Endothelial cell of umbilical vein (primary cell): ENCODE measurements around the gene MTRF1. TPM values are rescaled to one million over a fixed set of nuclear protein-coding genes. Genes with fewer than 3 reads are reported as not detected.

ENCODE experiments used
- BruUV-seq: library from RNA; stranded (reverse); fragments of 400-500 nt; replicated peaks from 2 replicates; lab custom pipeline; 2021; lab: Mats Ljungman, UMichigan
- CTCF ChIA-PET: fragments of 300-600, 350-600 bp; sonication (Branson Sonifier 250); formaldehyde crosslinking; loops from one replicate; lab custom pipeline; 2021; ENCODE audit warnings: antibody characterized with exemption, inconsistent platforms; lab: Charles Lee
- POLR2A ChIA-PET: fragments of 300-600, 350-600 bp; sonication (Branson Sonifier 250); formaldehyde crosslinking; loops from one replicate; lab custom pipeline; 2021; ENCODE audit warnings: antibody characterized with exemption, inconsistent platforms; lab: Charles Lee
- DNase-seq: peaks from one replicate; pipeline ENCODE4 v3.0.0-alpha.2; 2011; ENCODE audit warnings: low read depth, low spot score
- FAIRE-seq: peaks from 2 replicates; lab custom pipeline; 2011; peaks lifted over from hg19 to GRCh38; lab: Jason Lieb, UNC
- H2AFZ ChIP-seq: 2 replicates; pipeline ENCODE4 v1.6.0; 2012; ENCODE audit warnings: low read depth, low read length, control low read depth, inconsistent platforms
- H3K27ac ChIP-seq: 2 replicates; pipeline ENCODE4 v1.5.1; 2011; ENCODE audit warnings: low read depth, mild to moderate bottlenecking, control low read depth, low read length, moderate library complexity; ENCODE audit not compliant: insufficient read depth
- H3K27me3 ChIP-seq, 2 experiments: 2 replicates each; pipeline versions ENCODE4 v1.6.0 to v1.6.1; 2011; ENCODE audit warnings: low read length in 2 of 2, mixed read lengths in 1 of 2; ENCODE audit not compliant: control insufficient read depth in 2 of 2, insufficient read depth in 2 of 2
- H3K36me3 ChIP-seq, 2 experiments: 2 replicates in 1 of 2; 3 replicates in 1 of 2; pipeline ENCODE4 v1.5.1; 2011; ENCODE audit warnings: low read length in 2 of 2, mild to moderate bottlenecking in 1 of 2, moderate library complexity in 1 of 2; ENCODE audit not compliant: control insufficient read depth in 2 of 2, insufficient read depth in 2 of 2; ENCODE audit errors: extremely low read depth in 1 of 2
- H3K4me1 ChIP-seq: 3 replicates; pipeline ENCODE4 v1.5.1; 2011; ENCODE audit warnings: mild to moderate bottlenecking, low read length; ENCODE audit not compliant: control insufficient read depth, insufficient read depth; ENCODE audit errors: extremely low read depth
- H3K4me2 ChIP-seq: 2 replicates; pipeline ENCODE4 v1.6.1; 2011; ENCODE audit warnings: low read length, control low read depth, mixed read lengths; ENCODE audit not compliant: insufficient read depth
- H3K4me3 ChIP-seq, 3 experiments: fragments of 200-600 bp in 1 of 3; sonication (generic), shearing (Covaris generic) in 1 of 3; replicated peaks in 1 of 3; 2 replicates each; pipeline ENCODE4 v1.5.1; 2011 to 2016; ENCODE audit warnings: control low read depth in 3 of 3, low read length in 3 of 3, mild to moderate bottlenecking in 2 of 3, inconsistent platforms in 1 of 3, low read depth in 1 of 3, moderate library complexity in 1 of 3; ENCODE audit not compliant: insufficient read depth in 1 of 3
- H3K79me2 ChIP-seq: 2 replicates; pipeline ENCODE4 v1.6.0; 2012; ENCODE audit warnings: low read length, inconsistent platforms; ENCODE audit not compliant: control insufficient read depth, insufficient read depth
- H3K9ac ChIP-seq: replicated peaks from 2 replicates; pipeline ENCODE3; 2011; ENCODE audit warnings: low read length, control low read depth; ENCODE audit not compliant: insufficient read depth; ENCODE audit errors: extremely low read depth
- H3K9me1 ChIP-seq: replicated peaks from 3 replicates; pipeline ENCODE4 v1.6.0; 2011; ENCODE audit warnings: mild to moderate bottlenecking, low read length; ENCODE audit not compliant: control insufficient read depth, insufficient read depth; ENCODE audit errors: extremely low read depth
- H3K9me3 ChIP-seq: replicated peaks from 2 replicates; pipeline ENCODE4 v1.5.1; 2012; ENCODE audit warnings: low read length, inconsistent platforms; ENCODE audit not compliant: control insufficient read depth, insufficient read depth
- H4K20me1 ChIP-seq: replicated peaks from 2 replicates; pipeline ENCODE3; 2011; ENCODE audit warnings: mild to moderate bottlenecking, low read length; ENCODE audit not compliant: control insufficient read depth, insufficient read depth; ENCODE audit errors: extremely low read depth
- EZH2 ChIP-seq: IDR thresholded peaks from 2 replicates; pipeline ENCODE4 v1.6.1; 2012; ENCODE audit warnings: borderline replicate concordance, low read depth, mild to moderate bottlenecking, moderate library complexity, low read length, inconsistent platforms; ENCODE audit not compliant: severe bottlenecking
- FOS ChIP-seq: IDR thresholded peaks from 2 replicates; pipeline ENCODE4 v1.6.1; 2011; ENCODE audit warnings: mild to moderate bottlenecking, low read length, moderate library complexity, borderline replicate concordance; ENCODE audit not compliant: insufficient read depth
- GATA2 ChIP-seq: IDR thresholded peaks from 2 replicates; pipeline ENCODE4 v1.7.0; 2011; ENCODE audit warnings: low read depth, mild to moderate bottlenecking, moderate library complexity, mixed read lengths, low read length; ENCODE audit not compliant: insufficient read length, insufficient read depth
- JUN ChIP-seq: IDR thresholded peaks from 2 replicates; pipeline ENCODE4 v1.6.1; 2011; ENCODE audit warnings: borderline replicate concordance, low read depth; ENCODE audit not compliant: insufficient read length, insufficient read depth
- MYC ChIP-seq: IDR thresholded peaks from one replicate; pipeline ENCODE4 v1.6.1; 2011; ENCODE audit warnings: mild to moderate bottlenecking, low read depth, low read length
- POLR2A ChIP-seq: IDR thresholded peaks from 2 replicates; pipeline ENCODE4 v1.6.1; 2012; ENCODE audit warnings: low read depth, mild to moderate bottlenecking, control low read depth, low read length
- POLR2AphosphoS5 ChIP-seq: IDR thresholded peaks from 2 replicates; pipeline ENCODE4 v1.6.1; 2012; ENCODE audit warnings: low read depth, mild to moderate bottlenecking, control low read depth, low read length, moderate library complexity; ENCODE audit not compliant: insufficient read depth
- dilution Hi-C: fragments of 300-500 bp; cut with MboI; formaldehyde crosslinking; loops from one replicate; pipeline ENCODE4 v1.15.0; 2019; ENCODE audit warnings: low sequenced_read_pairs; ENCODE audit not compliant: extremely low pct_ligation_motif_present
- intact Hi-C: fragments of 100-400 bp; cut with micrococcal nuclease; formaldehyde crosslinking; loops from one replicate; pipeline ENCODE4 v1.10.0; 2022
- polyA plus RNA-seq, 4 experiments: library from polyadenylated mRNA; depleted of rRNA in 3 of 4; stranded (reverse) in 3 of 4; unstranded in 1 of 4; fragments of >200 nt; gene quantifications; 2 replicates each; pipeline versions ENCODE4 v1.2.1 to v1.2.3, GENCODE V29; 2011 to 2012; ENCODE audit warnings: missing spikeins in 1 of 4
- total RNA-seq: library from RNA; stranded (reverse); gene quantifications from 2 replicates; pipeline ENCODE4 v1.2.3, GENCODE V29; 2021
- TF ChIP-seq, protein P1 (sequence below): IDR thresholded peaks from 2 replicates; pipeline ENCODE4 v1.6.1; 2011; ENCODE audit not compliant: insufficient read depth, insufficient read length
- TF ChIP-seq, protein P2 (sequence below), 2 donors: IDR thresholded peaks; 1 replicate in 1 of 2; 2 replicates in 1 of 2; pipeline ENCODE4 v1.5.1; 2011; ENCODE audit warnings: low read length in 2 of 2, mild to moderate bottlenecking in 2 of 2, moderate library complexity in 2 of 2, control low read depth in 1 of 2, inconsistent platforms in 1 of 2, low read depth in 1 of 2; ENCODE audit not compliant: insufficient read depth in 1 of 2; ENCODE audit errors: extremely low read depth in 1 of 2

MTRF1 gene
- total and polyA plus RNA-seq, 2 donors (not counting 3 experiments of a cell fraction or from before 2014, with no cell fraction given), result 8.0 to 16.3 TPM

DNA sequence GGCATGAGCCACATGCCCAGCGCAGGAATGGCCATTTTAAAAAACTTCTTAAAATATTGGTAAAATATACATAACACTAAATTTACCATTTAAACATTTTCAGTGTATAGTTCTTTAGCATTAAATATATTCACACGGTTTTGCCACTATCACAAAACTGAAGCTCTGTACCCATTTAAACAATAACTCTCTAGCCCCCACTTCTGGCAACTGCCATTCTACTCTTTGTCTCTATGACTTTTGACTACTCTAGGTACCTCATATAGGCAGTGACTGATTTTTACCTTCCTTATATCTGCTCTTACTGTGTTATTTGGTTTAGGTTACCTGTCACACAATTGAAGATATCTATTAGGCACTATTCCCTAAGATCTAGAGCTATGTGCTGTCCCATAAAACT, 66.8 kb downstream of the MTRF1 start:
- no peak for DNase-seq
- peaks cover 4% of the 10 kb centered on the region for H3K4me1 ChIP-seq
- intact Hi-C loops (loop anchor here (10.0 kb wide), 2 partner anchors 122 to 448 kb away; no protein-coding TSS in a partner anchor), dilution Hi-C loops (no loop called here)
- CTCF ChIA-PET, result interaction anchor here (0.6 to 2.1 kb wide), 10 partner anchors 20 to 143 kb away, joined by 3 to 10 read pairs (median 4); partner anchors contain the start of gene KBTBD6
- FAIRE-seq, result no peak
- no peak overlapping the region for H3K27ac ChIP-seq
- H3K79me2 ChIP-seq, result no peaks in the 10 kb centered on the region
- H3K9me3 ChIP-seq, result no peaks in the 10 kb centered on the region
- BruUV-seq, result no TSS peak
- no peaks in the 10 kb centered on the region for H4K20me1 ChIP-seq
- TF ChIP-seq, protein P1, sequence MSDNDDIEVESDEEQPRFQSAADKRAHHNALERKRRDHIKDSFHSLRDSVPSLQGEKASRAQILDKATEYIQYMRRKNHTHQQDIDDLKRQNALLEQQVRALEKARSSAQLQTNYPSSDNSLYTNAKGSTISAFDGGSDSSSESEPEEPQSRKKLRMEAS, result no peak
- no peak for TF ChIP-seq EZH2
- no peak for TF ChIP-seq POLR2AphosphoS5
- TF ChIP-seq GATA2, result no peak
- no peak for TF ChIP-seq FOS
- no peak for TF ChIP-seq POLR2A
- no peak for TF ChIP-seq JUN
- TF ChIP-seq MYC, result no peak
- TF ChIP-seq, protein P2, sequence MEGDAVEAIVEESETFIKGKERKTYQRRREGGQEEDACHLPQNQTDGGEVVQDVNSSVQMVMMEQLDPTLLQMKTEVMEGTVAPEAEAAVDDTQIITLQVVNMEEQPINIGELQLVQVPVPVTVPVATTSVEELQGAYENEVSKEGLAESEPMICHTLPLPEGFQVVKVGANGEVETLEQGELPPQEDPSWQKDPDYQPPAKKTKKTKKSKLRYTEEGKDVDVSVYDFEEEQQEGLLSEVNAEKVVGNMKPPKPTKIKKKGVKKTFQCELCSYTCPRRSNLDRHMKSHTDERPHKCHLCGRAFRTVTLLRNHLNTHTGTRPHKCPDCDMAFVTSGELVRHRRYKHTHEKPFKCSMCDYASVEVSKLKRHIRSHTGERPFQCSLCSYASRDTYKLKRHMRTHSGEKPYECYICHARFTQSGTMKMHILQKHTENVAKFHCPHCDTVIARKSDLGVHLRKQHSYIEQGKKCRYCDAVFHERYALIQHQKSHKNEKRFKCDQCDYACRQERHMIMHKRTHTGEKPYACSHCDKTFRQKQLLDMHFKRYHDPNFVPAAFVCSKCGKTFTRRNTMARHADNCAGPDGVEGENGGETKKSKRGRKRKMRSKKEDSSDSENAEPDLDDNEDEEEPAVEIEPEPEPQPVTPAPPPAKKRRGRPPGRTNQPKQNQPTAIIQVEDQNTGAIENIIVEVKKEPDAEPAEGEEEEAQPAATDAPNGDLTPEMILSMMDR (IDR thresholded peaks at IDR 0.05; ENCODE audit: extremely low read depth in 1 of 2, insufficient read depth in 1 of 2, low read depth in 1 of 2, low read length in 2 of 2), result no peak
- no peaks in the 10 kb centered on the region for H3K36me3 ChIP-seq
- H2AFZ ChIP-seq, result no peak overlapping the region
- H3K9ac ChIP-seq, result no peak overlapping the region
- POLR2A ChIA-PET, result no interaction called here
- no peak overlapping the region for H3K4me2 ChIP-seq
- no peak overlapping the region for H3K4me3 ChIP-seq
- H3K27me3 ChIP-seq, result no peaks in the 10 kb centered on the region
- H3K9me1 ChIP-seq, result no peaks in the 10 kb centered on the region
